ENCODE data around the gene FABP1. TPM values are rescaled to one million over a fixed set of nuclear protein-coding genes. Genes with fewer than 3 reads are reported as not detected.

Gene FABP1
- total RNA-seq, 1 donor from 2014 or later: not detected

GRCh38 chr2:88082781-88083180 lies 45.1 kb downstream of the FABP1 start:
- no peaks in the 10 kb centered on the region for H3K4me1 Mint-ChIP-seq
- peaks cover 2% of the 10 kb centered on the region for H3K27me3 Mint-ChIP-seq
- ATAC-seq (ENCODE audit: low read depth) (no peak), DNase-seq (no peak)
- ChIA-PET POLR2A (no interaction called here), CTCF (no interaction called here)
- no peaks in the 10 kb centered on the region for H3K9me3 Mint-ChIP-seq
- H3K36me3 Mint-ChIP-seq (ENCODE audit: low read depth): no peaks in the 10 kb centered on the region
- H3K27ac Mint-ChIP-seq: no peak overlapping the region
- intact Hi-C loops (cut with micrococcal nuclease): no loop called here
- no peak for TF ChIP-seq CTCF (IDR thresholded peaks at IDR 0.05)
- no peak overlapping the region for H3K4me3 Mint-ChIP-seq

GRCh38 chr2:88081924-88082608 lies 45.8 kb downstream of the FABP1 start:
- Mint-ChIP-seq H3K4me3 (no peak overlapping the region), H3K27ac (no peak overlapping the region), H3K4me1 (no peaks in the 10 kb centered on the region), H3K27me3 (peaks cover 2% of the 10 kb centered on the region), H3K36me3 (ENCODE audit: low read depth) (no peaks in the 10 kb centered on the region), H3K9me3 (no peaks in the 10 kb centered on the region)
- POLR2A ChIA-PET: no interaction called here
- ATAC-seq (ENCODE audit: low read depth): no peak
- CTCF ChIA-PET: no interaction called here
- intact Hi-C loops (cut with micrococcal nuclease): no loop called here
- DNase-seq: no peak
- no peak for TF ChIP-seq CTCF (IDR thresholded peaks at IDR 0.05)

- intact Hi-C loops (cut with micrococcal nuclease): no loop called here
- Mint-ChIP-seq H3K27ac (no peak overlapping the region), H3K27me3 (peaks cover 2% of the 10 kb centered on the region), H3K9me3 (no peaks in the 10 kb centered on the region), H3K4me3 (no peak overlapping the region), H3K36me3 (ENCODE audit: low read depth) (no peaks in the 10 kb centered on the region), H3K4me1 (no peaks in the 10 kb centered on the region)
- ChIA-PET POLR2A (no interaction called here), CTCF (no interaction called here)
- DNase-seq: no peak
- no peak for TF ChIP-seq CTCF (IDR thresholded peaks at IDR 0.05)
- ATAC-seq (ENCODE audit: low read depth): no peak
These were observed 47.3 kb downstream of the FABP1 start for GRCh38 chr2:88080545-88080944.

GRCh38 chr2:88078643-88079172 lies 49.2 kb downstream of the FABP1 start:
- H3K9me3 Mint-ChIP-seq: no peaks in the 10 kb centered on the region
- CTCF ChIA-PET: interaction anchor here (0.8 kb wide), 1 partner anchor 18 kb away, joined by 4 read pairs; no protein-coding TSS in a partner anchor
- ATAC-seq (ENCODE audit: low read depth) (no peak), DNase-seq (no peak)
- TF ChIP-seq CTCF (IDR thresholded peaks at IDR 0.05): no peak
- H3K27ac Mint-ChIP-seq: no peak overlapping the region
- intact Hi-C loops (cut with micrococcal nuclease): no loop called here
- no peaks in the 10 kb centered on the region for H3K4me1 Mint-ChIP-seq
- POLR2A ChIA-PET: no interaction called here
- H3K4me3 Mint-ChIP-seq: no peak overlapping the region
- peaks cover 2% of the 10 kb centered on the region for H3K27me3 Mint-ChIP-seq
- H3K36me3 Mint-ChIP-seq (ENCODE audit: low read depth): no peaks in the 10 kb centered on the region

DNA sequence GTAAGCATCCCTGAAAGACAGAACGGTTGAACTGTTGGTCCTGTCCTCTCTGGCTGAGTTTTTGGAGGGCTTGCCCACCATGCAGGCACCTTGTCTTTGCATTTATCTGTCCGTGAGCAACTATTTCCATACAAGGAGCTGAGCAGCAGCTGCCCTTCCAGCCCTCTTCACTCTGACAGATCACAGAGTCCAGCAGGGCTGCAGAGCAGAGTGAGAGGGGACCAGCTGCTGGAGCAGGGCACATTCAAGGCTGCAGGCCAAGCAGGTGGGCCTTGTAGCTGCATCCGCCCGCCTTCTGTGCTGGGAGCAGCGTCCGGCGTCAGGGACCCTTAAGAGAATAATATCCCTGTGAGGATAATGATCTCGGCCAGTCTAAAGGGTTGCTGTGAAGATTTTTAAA lies 50.8 kb downstream of the FABP1 start:
- peaks cover 6% of the 10 kb centered on the region for H3K27me3 Mint-ChIP-seq

More for the DNA sequence above, 50.8 kb downstream of the FABP1 start:
- intact Hi-C loops (cut with micrococcal nuclease): no loop called here
- Mint-ChIP-seq H3K9me3 (no peaks in the 10 kb centered on the region), H3K27ac (no peak overlapping the region), H3K4me1 (no peaks in the 10 kb centered on the region), H3K36me3 (ENCODE audit: low read depth) (no peaks in the 10 kb centered on the region), H3K4me3 (no peak overlapping the region)
- ChIA-PET POLR2A (no interaction called here), CTCF (no interaction called here)
- DNase-seq: no peak
- no peak for ATAC-seq (ENCODE audit: low read depth)
- TF ChIP-seq CTCF (IDR thresholded peaks at IDR 0.05): no peak

Measured in activated B cell treated with CpG ODN at 0.5 μM for 24 hours (primary cell).